ENCODE results near the gene DNAH17.

DNAH17 gene

DNA sequence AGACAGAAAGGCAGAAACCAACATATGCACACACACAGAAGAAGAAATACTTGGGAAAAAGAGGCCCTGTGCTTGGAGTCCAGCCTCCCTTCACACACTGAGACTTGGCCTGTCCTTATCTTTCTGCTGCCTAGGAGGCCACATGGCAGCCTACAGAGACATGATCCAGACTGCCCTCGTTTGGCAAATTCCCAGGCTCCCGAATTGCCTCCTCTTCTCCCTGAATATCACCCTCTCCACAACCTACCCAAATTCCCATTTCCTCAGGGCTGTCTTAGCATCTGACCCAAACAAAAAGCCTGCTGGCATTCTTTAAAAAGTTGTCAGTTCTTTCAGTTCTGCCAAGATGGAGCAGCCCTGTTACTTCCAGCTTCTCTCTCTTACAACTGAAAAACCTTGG lies 59.8 kb downstream of the DNAH17 start:
- TF ChIP-seq, protein P1, sequence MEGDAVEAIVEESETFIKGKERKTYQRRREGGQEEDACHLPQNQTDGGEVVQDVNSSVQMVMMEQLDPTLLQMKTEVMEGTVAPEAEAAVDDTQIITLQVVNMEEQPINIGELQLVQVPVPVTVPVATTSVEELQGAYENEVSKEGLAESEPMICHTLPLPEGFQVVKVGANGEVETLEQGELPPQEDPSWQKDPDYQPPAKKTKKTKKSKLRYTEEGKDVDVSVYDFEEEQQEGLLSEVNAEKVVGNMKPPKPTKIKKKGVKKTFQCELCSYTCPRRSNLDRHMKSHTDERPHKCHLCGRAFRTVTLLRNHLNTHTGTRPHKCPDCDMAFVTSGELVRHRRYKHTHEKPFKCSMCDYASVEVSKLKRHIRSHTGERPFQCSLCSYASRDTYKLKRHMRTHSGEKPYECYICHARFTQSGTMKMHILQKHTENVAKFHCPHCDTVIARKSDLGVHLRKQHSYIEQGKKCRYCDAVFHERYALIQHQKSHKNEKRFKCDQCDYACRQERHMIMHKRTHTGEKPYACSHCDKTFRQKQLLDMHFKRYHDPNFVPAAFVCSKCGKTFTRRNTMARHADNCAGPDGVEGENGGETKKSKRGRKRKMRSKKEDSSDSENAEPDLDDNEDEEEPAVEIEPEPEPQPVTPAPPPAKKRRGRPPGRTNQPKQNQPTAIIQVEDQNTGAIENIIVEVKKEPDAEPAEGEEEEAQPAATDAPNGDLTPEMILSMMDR (IDR thresholded peaks at IDR 0.05), result no peak
- no peak for TF ChIP-seq ZFX (IDR thresholded peaks at IDR 0.05; ENCODE audit: borderline replicate concordance)
- no peak overlapping the region for H3K27ac ChIP-seq

DNA sequence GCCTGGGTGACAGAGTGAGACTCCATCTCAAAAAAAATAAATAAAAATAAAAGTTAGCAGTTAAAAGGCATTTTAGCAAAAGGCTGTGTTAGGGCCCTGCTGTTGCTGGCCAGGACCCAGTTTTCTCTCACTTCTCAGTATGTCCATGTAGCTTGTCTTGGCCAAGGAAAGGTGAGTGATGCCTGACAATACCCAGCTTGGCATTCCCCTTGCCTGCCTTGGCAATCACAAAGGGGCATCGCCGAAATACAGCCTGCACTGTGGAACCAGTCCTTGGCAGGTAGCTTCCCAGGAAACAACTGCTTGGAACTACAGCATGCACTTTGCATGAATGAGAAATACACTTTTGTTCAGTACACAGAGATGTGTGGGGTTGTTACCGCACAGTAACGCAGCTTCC lies 61.7 kb downstream of the DNAH17 start:
- no peak overlapping the region for H3K27ac ChIP-seq
- TF ChIP-seq, protein P1 (IDR thresholded peaks at IDR 0.05), result no peak
- no peak for TF ChIP-seq ZFX (IDR thresholded peaks at IDR 0.05; ENCODE audit: borderline replicate concordance)

DNA sequence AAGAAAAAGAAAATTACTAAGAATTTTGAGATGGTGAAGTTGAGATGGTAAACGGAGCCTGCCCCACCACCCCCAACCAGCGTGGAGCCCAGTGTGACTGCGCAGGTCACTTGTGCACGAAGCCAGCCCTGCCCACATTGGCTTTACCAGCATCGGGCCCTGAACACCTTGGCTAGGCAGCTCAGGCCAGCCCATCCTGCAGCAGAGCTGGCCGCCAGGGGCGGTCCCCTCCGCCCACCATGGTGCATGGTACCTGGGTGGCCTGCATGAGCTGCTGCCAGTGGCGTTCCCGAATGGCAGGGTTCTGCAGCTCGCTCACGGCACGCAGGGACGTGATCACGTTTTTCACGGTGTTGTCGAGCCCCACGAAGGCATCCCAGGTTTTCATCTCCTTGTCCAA lies 62.7 kb downstream of the DNAH17 start:
- H3K27ac ChIP-seq, result no peak overlapping the region
- TF ChIP-seq, protein P1 (IDR thresholded peaks at IDR 0.05), result no peak
- no peak for TF ChIP-seq ZFX (IDR thresholded peaks at IDR 0.05; ENCODE audit: borderline replicate concordance)

DNA sequence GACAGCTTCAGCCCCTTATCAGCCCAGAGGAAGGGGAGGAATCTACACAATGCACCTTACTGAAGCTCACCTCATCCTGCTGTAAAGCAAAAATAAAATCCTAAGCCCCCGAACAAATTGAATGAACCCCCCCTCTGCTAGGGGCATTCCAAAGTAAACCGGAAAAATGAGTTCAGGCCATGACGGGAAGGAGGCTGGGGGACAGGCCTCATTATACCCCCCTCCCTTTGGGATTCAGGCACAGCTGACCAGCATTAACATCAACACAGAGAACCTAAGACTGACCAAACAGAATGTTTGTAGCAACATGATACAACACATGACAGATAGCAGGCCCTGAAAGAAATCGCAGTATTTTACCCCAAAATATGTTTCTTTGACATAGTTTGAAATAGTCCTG lies 64.2 kb downstream of the DNAH17 start:
- no peak for TF ChIP-seq ZFX (IDR thresholded peaks at IDR 0.05; ENCODE audit: borderline replicate concordance)
- TF ChIP-seq, protein P1 (IDR thresholded peaks at IDR 0.05), result no peak
- H3K27ac ChIP-seq, result no peak overlapping the region

DNA sequence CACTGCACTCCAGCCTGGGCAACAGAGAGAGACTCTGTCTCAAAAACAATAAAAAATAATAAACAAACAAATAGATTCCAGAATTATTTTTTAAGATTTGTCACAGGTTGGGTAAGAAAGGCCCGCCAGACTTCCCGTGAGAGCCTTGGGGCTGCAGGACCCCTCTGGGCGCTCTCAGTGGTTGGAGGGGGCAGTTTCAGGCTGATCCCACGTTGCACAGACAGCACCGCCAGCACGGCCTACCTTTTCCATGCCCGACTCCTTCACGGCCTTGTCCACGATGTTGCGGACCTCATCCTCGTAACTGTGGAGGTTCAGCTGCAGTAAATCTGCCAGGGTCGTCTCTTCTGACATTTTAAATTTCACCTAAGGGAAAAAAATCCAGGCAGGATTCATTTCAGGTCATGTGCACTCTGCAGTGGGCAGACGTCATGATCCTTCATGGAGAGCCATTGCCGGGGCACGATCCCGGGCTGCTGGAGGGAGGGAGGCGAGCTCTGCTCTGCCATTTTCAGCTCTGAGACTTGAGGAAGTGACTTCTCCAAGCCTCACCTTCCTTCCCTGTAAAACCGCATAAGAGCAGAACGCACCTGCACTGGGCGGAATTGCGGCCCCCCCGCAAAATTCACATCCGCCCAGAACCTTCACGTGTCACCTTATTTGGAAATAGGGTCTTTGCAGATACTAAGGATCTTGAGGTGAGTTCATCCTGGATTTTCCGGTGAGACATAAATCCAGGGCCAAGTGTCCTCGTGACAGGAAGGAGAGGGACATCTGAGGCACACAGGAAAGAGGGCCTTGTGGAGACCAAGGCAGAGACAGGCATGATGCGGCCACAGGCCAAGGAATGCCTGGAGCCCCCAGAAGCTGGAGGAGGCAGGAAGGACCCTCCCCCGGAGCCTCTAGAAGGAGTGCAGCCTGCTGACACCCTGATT lies 66.8 kb downstream of the DNAH17 start:
- H3K27ac ChIP-seq, result no peak overlapping the region
- TF ChIP-seq, protein P1 (IDR thresholded peaks at IDR 0.05), result no peak
- TF ChIP-seq ZFX (IDR thresholded peaks at IDR 0.05; ENCODE audit: borderline replicate concordance), result no peak

DNA sequence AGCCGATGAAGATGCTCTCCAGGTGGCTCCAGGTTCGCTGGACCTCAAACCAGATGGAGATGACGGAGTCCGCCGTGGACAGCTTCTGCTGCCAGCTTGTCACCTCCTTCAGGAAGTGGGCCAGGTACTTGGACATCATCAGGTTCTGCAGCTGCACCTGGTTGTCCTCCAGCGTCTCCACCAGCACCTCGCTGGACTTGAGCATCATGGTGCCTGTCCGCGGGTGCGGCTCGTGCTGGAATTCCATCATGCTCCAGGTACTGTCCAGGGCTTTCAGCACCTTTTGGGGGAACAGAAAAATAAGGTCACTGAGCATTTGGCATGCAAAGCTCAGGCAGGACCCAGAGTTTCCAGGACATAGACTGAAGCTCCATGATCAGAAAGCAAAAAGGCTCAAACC lies 69.7 kb downstream of the DNAH17 start:
- TF ChIP-seq, protein P1 (IDR thresholded peaks at IDR 0.05), result no peak
- no peak for TF ChIP-seq ZFX (IDR thresholded peaks at IDR 0.05; ENCODE audit: borderline replicate concordance)
- H3K27ac ChIP-seq, result no peak overlapping the region

Data from 22Rv1 (cell line).